ENCODE data around the gene CTSH. TPM values are rescaled to one million over a fixed set of nuclear protein-coding genes. Genes with fewer than 3 reads are reported as not detected.
"Not testable (repeated sequence)": the region's sequence is repeated elsewhere in the genome, so short reads cannot be mapped to it uniquely, and the experiment has no call there.

The CTSH gene
- total RNA-seq, 1 donor from 2014 or later, result 52.6 TPM

DNA sequence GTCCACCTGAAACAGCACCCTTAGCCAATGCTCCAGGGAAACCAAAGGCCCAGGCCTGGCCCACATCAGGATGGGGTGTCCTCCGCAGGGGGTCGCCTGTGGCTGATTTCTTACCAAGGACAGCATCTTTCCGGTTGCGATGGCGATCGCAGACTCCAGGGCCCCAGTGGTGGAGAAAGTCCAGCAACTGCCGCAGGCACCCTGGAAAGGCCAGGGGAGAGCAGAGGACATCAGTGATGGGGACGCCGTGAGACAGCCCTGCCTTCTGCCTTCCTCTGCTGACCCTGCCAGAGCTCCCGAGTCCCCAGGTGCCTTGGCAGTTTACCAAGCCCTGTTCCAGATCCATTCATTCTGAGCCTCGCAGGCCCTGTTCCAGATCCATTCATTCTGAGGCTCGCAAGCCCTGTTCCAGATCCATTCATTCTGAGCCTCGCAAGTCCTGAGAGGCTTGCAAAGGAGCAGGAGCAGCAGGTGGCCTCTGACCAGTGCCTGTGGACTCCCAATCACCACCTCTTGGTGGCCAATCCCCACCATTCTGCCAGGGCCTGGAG lies 12.5 kb downstream of the CTSH start:
- DNase-seq, result no peak
- no peaks in the 10 kb centered on the region for H3K27me3 ChIP-seq (ENCODE audit: low read depth)
- H3K4me1 ChIP-seq, result peaks cover 66% of the 10 kb centered on the region
- H3K4me3 ChIP-seq, result no peak overlapping the region
- TF ChIP-seq, protein P1, sequence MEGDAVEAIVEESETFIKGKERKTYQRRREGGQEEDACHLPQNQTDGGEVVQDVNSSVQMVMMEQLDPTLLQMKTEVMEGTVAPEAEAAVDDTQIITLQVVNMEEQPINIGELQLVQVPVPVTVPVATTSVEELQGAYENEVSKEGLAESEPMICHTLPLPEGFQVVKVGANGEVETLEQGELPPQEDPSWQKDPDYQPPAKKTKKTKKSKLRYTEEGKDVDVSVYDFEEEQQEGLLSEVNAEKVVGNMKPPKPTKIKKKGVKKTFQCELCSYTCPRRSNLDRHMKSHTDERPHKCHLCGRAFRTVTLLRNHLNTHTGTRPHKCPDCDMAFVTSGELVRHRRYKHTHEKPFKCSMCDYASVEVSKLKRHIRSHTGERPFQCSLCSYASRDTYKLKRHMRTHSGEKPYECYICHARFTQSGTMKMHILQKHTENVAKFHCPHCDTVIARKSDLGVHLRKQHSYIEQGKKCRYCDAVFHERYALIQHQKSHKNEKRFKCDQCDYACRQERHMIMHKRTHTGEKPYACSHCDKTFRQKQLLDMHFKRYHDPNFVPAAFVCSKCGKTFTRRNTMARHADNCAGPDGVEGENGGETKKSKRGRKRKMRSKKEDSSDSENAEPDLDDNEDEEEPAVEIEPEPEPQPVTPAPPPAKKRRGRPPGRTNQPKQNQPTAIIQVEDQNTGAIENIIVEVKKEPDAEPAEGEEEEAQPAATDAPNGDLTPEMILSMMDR (IDR thresholded peaks at IDR 0.05; ENCODE audit: borderline replicate concordance), result no peak
- H3K9me3 ChIP-seq (replicated peaks), result no peaks in the 10 kb centered on the region
- intact Hi-C loops (cut with micrococcal nuclease), result no loop called here
- H3K27ac ChIP-seq (replicated peaks), result no peak overlapping the region
- H3K36me3 ChIP-seq, result peaks cover 21% of the 10 kb centered on the region

DNA sequence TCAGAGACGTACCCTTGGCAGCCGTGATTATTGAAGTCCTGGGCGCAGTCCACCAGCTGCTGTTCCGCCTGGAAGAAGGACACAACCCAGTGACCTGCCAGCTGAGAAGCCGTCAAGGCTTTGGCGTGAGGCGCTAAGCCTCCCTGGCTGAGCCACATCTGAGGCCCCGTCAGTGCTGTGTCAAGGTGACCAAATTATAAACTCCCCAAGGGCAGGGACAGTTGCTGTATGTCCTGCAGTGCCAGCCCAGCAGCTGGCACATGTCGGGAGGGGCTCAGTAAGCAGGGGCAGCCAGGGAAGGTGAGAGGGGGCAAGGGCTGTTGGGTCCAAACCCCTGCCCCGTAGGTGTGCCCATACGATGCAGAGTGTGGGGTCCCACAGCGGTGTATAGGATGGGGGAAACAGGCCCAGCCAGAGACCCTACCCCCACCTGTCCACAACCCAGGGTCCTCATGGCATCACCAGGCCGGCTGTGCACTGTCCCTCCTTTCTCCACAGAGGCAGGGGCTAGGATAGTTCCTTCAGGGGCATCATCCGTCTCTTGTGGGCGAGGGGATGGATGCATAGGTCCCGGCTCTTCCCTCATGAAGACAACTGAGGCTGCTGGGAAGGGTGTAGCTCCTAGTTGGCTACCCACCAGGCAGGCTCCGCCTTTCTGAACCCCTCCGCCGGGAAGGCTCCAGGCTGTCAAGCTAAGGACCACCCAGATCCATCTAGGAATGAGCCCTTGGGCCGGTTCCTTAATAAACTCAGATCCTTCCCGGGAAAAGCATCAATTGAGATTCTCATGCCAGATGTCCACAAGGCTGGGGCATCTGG lies 13.2 kb downstream of the CTSH start:
- Histone ChIP-seq H3K4me3 (no peak overlapping the region), H3K9me3 (replicated peaks) (no peaks in the 10 kb centered on the region), H3K4me1 (peaks cover 59% of the 10 kb centered on the region), H3K27me3 (ENCODE audit: low read depth) (no peaks in the 10 kb centered on the region), H3K36me3 (peaks cover 27% of the 10 kb centered on the region), H3K27ac (replicated peaks) (no peak overlapping the region)
- intact Hi-C loops (cut with micrococcal nuclease), result no loop called here
- DNase-seq, result no peak
- TF ChIP-seq, protein P1 (IDR thresholded peaks at IDR 0.05; ENCODE audit: borderline replicate concordance), result no peak

DNA sequence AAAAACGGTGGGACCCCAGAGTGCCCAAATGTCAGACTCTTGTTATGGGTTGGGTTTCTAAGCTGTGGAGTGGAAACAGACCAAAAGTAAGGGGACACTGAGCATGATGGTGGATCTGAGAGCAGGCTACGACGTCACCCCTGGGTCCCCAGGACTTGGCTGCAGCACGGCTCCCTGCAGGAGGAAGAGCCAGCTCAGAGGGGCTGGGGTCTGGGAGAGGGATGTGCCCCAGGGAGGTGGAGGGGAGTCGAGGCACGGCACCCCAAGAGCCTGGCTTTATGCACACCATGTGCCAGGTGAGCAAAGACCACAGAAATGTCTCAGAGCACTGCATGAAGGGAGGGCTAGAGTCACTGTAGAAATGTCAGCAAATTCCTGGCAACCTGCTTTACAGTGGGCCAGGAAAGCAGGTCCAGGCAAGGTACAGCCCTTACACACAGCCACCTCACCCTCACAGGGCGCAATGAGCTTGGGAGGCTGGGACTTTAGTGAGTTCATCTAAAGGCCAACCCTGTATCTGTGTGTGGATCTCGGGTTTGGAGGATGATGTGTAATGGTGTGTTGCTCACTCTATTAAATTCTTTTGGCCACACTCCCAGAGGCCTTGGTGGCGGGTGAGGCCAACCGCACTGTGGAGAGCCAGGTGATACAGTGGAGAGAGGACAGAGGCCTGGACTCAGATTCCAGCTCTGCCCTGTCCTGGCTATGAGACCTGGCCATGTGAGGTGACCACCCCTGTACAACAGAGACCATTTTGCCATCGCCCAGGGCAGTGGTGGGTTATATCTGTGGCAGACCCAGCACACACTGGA lies 14.1 kb downstream of the CTSH start:
- Histone ChIP-seq H3K27ac (replicated peaks) (no peak overlapping the region), H3K4me3 (no peak overlapping the region), H3K4me1 (peaks cover 51% of the 10 kb centered on the region), H3K9me3 (replicated peaks) (no peaks in the 10 kb centered on the region), H3K27me3 (ENCODE audit: low read depth) (no peaks in the 10 kb centered on the region), H3K36me3 (peaks cover 35% of the 10 kb centered on the region)
- intact Hi-C loops (cut with micrococcal nuclease), result no loop called here
- DNase-seq, result no peak
- TF ChIP-seq, protein P1 (IDR thresholded peaks at IDR 0.05; ENCODE audit: borderline replicate concordance), result no peak

DNA sequence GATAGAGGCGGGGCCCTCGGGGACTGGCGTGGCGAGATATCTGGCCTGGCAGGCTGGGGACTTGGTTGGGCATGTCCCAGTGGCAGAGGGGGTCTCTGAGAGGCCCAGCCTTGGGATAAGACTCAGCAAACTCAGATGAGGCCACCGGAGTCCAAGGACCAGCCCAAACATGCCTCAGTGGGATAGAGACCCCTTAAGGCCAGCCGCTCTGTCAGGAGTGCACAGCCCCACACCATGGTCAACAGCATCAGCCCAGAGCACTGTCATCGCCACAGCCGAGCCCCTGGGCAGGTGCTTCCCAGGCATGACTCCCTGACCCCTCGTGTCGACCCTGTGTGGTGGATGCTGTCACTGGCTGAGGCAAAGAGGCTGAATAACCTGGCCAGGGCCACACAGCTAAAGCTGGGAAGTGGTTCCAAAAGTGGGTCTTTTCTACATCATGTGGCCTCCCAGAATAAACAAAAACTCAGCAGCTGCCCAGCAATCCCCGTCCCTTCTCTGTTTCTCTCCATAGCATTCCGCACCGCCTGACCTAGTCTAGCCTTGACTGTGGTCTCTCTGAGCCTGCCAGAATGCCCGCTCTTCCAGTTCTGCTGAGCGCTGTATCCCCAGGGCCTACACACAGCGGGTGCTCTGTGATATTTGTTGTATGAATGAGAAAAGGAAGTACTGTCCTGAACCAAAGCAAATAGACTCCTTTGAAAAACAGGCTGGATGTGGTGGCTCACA lies 15.1 kb downstream of the CTSH start:
- Histone ChIP-seq H3K9me3 (replicated peaks) (no peaks in the 10 kb centered on the region), H3K4me3 (no peak overlapping the region), H3K4me1 (peaks cover 40% of the 10 kb centered on the region), H3K27me3 (ENCODE audit: low read depth) (no peaks in the 10 kb centered on the region), H3K27ac (replicated peaks) (no peak overlapping the region), H3K36me3 (peaks cover 46% of the 10 kb centered on the region)
- intact Hi-C loops (cut with micrococcal nuclease), result no loop called here
- no peak for DNase-seq
- TF ChIP-seq, protein P1 (IDR thresholded peaks at IDR 0.05; ENCODE audit: borderline replicate concordance), result no peak

DNA sequence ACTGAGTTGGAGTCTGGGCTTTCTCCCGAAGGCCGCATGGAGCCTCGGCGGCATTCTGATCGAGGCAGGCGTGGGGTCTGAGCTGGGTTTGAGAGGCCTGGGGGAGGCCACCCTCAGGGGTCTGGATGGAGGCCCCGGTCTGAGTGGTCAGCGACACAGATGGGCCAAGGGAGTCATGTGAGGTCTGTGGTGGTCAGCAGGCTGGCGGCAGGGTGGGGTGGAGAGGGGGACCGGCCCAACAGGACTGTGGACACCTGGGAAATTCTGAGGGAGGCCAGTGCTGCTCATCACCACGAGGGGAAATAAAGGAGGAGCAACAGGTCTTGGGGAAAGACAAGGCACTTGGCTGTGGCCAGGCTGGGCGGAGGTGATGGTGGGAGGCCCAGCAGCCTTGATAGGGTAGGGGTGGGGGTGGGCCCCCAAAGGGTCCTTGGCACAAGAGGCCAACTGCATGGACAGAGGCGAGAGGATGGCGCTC lies 16.2 kb downstream of the CTSH start:
- no peak for DNase-seq
- H3K4me1 ChIP-seq, result peaks cover 29% of the 10 kb centered on the region
- intact Hi-C loops (cut with micrococcal nuclease), result no loop called here
- no peaks in the 10 kb centered on the region for H3K9me3 ChIP-seq (replicated peaks)
- peaks cover 49% of the 10 kb centered on the region for H3K36me3 ChIP-seq
- no peak overlapping the region for H3K4me3 ChIP-seq
- no peak overlapping the region for H3K27ac ChIP-seq (replicated peaks)
- TF ChIP-seq, protein P1 (IDR thresholded peaks at IDR 0.05; ENCODE audit: borderline replicate concordance), result no peak
- no peaks in the 10 kb centered on the region for H3K27me3 ChIP-seq (ENCODE audit: low read depth)

DNA sequence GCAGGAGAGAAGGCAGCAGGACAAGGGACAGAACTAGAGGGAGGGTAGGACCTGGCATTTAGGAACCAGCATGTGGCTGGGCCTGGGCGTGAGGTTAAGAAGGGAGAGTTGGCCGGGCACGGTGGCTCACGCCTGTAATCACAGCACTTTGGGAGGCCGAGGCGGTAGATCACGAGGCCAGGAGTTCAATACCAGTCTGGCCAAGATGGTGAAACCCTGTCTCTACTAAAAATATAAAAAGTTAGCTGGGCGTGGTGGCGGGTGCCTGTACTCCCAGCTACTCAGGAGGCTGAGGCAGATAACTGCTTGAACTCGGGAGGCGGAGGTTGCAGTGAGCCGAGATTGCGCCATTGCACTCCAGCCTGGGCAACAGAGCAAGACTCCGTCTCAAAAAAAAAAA lies 16.7 kb downstream of the CTSH start:
- H3K36me3 ChIP-seq, result peaks cover 54% of the 10 kb centered on the region
- H3K9me3 ChIP-seq (replicated peaks); H3K27me3 ChIP-seq (ENCODE audit: low read depth); H3K27ac ChIP-seq (replicated peaks); DNase-seq; intact Hi-C loops (cut with micrococcal nuclease); H3K4me3 ChIP-seq: not testable (repeated sequence)
- H3K4me1 ChIP-seq, result peaks cover 24% of the 10 kb centered on the region
